GOT3 (cell line): Measurements from ENCODE around the gene DCT.
A peak's percentile ranks its signal among the peaks of the same experiment; 100 is the strongest.

ENCODE experiments used
- DNase-seq: peaks from one replicate; lab custom pipeline; 2025; ENCODE audit warnings: mixed read lengths; lab: John Stamatoyannopoulos, UW

DCT gene

GRCh38 chr13:94454334-94454733 is 25.1 kb downstream of the DCT start:
- DNase-seq: no peak

GRCh38 chr13:94444826-94445225 is 34.7 kb downstream of the DCT start:
- no peak for DNase-seq

- no peak for DNase-seq
Observed at GRCh38 chr13:94435604-94436226, 43.8 kb downstream of the DCT start.

- no peak for DNase-seq
Observed at GRCh38 chr13:94433055-94433961, 46.2 kb downstream of the DCT start.

GRCh38 chr13:94431987-94432386 is 47.5 kb downstream of the DCT start:
- no peak for DNase-seq

GRCh38 chr13:94431574-94431973 is 47.9 kb downstream of the DCT start:
- DNase-seq: no peak

- no peak for DNase-seq
Observed at GRCh38 chr13:94427313-94427953, 52.0 kb downstream of the DCT start.

- no peak for DNase-seq
Observed at GRCh38 chr13:94419925-94420305, 59.6 kb downstream of the DCT start.

- peak; percentile 85 for DNase-seq
Observed at GRCh38 chr13:94419304-94419924, 60.1 kb downstream of the DCT start.

- DNase-seq: no peak
Observed at GRCh38 chr13:94417294-94417693, 62.2 kb downstream of the DCT start.

GRCh38 chr13:94416454-94417080 is 62.9 kb downstream of the DCT start:
- no peak for DNase-seq

- no peak for DNase-seq
Observed at GRCh38 chr13:94415500-94416237, 63.8 kb downstream of the DCT start.

- DNase-seq: no peak
Observed at GRCh38 chr13:94414708-94415107, 64.8 kb downstream of the DCT start.

- DNase-seq: no peak
Observed at GRCh38 chr13:94414141-94414540, 65.3 kb downstream of the DCT start.

- no peak for DNase-seq
Observed at GRCh38 chr13:94413598-94413944, 65.9 kb downstream of the DCT start.

- no peak for DNase-seq
Observed at GRCh38 chr13:94412870-94413597, 66.4 kb downstream of the DCT start.

GRCh38 chr13:94411747-94412146 is 67.7 kb downstream of the DCT start:
- no peak for DNase-seq

GRCh38 chr13:94408314-94409036 is 71.0 kb downstream of the DCT start:
- DNase-seq: no peak

- no peak for DNase-seq
Observed at GRCh38 chr13:94400874-94401273, 78.6 kb downstream of the DCT start.

GRCh38 chr13:94399812-94400211 is 79.7 kb downstream of the DCT start:
- DNase-seq: no peak
